GM19035 (cell line): ENCODE measurements around the gene ZNF593.

Experiments used
- ATAC-seq: cut with Tn5 transposase; IDR thresholded peaks from one replicate; pipeline ENCODE4 v1.9.1; 2021; ENCODE audit not compliant: unreplicated experiment

Gene ZNF593

DNA sequence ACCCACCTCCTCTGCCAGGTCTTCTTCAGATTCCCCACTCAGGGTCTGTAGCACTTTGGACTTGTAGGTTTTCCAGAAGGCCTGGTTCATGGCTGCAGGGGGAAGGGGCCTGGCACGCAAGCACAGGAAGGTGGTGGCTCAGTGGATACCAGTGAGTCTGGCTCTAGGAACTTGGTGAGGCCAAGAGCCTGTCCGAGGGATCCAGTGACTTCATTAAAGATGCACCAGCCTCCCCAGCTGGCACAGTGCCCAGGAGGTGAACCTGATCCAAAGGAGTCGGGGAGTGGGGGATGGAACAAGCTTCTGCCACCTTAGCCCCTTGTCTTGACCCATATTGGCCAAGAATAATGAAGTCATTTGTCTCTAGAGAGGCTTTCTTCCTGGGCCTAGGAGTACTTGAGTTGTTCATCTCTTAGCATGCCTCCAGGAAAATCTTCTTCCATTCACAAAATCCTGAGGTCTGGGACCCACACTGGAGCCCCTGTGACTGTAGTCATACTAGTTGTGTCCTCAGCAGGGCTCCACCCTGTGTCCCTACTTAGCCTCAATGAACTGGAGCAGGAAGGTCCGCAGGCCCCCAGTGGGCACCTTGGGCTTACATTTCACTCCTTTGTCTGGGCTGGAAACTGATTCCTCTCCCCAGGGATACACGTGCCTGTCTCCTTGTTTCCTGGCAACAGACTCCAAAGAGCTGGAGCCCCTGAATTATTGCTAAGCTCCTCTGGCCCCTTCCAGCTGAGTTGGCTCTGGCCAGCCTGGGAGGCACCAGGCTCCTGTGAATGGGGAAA, 1.1 kb upstream of the ZNF593 start, which contains the start of gene C1orf232:
Gene C1orf232 (minus strand): TSS at position 554 of the 788 bp plus-strand sequence. CDS start 464 bp downstream, at position 90.
- no peak for ATAC-seq

DNA sequence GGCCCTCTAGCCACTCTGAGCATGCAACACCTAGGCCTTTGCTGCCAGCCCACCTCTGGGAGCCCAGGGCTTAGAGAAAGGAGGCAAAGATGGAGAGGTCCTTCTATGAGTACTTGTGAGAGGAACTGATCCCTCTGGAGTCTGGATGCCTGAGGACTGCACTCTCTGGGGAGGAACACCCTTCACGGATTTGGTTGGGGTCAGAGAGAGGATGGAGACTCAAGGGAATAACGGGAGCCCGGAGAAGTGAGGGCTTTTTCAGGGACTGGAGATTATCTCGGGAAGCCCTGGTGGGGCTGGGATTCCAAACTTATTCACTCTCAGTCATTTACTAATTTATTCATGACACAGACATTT, 532 bp upstream of the ZNF593 start:
- no peak for ATAC-seq

DNA sequence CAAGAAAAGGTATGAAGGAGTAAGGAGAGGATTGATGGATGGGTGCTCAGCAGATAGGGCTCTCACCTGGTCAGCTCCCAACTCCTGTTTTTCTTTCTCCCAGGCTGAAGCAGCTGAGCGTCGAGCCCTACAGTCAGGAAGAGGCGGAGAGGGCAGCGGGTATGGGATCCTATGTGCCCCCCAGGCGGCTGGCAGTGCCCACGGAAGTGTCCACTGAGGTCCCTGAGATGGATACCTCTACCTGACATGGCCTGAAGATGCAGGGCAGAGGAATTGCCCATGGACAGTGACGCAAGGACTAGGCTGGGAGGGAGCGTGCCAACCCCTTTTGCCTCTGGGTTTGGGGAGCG, 739 bp downstream of the ZNF593 start:
- ATAC-seq: no peak

DNA sequence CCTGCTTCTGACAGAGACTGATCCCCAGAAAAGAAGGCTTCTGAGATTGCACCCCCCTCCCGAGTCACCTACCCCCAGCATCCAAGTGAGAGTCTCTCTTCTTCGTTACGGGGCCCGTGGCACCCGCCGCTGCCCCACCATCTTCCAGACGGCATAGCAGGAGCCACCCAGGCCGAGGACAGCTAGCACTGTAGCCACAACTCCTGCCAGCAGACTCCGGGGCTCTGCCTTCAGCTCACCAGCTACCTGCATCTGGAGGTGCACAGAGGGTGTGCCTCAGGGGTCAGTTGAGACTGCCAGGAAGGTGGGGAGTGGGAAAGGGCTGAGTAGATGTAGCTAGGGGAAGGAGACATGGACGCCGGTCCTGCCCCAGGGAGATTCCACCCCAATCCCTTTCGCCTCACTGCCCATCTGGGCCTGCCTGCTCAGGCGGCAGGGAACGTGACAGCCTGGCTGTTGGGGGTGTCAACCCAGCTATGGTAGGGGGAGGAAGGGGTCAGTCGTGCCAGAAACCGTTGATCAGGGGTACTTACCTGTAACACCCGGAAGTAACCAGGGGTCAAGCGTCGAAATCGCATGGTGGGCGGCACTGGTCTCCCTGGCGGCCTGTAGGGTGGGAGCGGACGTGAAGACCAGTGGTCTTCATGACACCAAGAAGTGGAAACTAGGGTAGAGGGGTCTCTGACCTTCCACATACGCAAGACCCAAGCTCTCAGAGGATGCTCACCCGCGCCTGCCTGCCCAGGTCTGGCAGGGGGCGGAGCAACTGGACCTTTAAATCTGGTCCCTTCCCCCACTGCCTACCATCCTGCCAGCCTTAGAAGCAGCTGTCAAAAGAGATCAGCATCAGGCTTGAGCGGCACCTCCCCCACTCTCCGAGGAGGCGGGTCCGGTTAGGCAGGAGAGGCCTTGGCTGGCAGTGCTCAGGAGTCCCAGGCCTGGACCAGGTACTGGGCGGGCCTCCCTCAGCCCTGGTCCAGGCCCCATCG, 1.7 kb downstream of the ZNF593 start, which contains the start of gene ZNF593OS:
Gene ZNF593OS (minus strand): TSS at position 749 of the 989 bp plus-strand sequence. CDS start 171 bp downstream, at position 578.
- no peak for ATAC-seq

DNA sequence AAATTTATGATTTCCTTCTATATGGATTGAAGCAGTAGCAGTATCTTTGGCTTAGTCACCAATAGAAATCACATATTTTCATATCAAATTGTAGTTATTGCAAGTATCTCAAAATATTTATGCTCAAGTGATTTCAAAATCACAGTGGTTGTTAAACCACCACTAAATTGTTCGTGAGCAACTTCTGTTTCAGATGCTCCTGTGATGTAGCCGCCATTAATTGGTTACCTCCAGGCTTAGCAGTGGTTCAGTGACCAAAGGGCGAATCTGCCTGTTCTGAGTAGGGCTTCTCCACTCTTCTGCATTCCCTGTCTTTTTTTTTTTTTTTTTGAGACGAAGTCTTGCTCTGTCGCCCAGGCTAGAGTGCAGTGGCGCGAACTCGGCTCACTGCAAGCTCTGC, 5.6 kb downstream of the ZNF593 start:
- ATAC-seq: no peak

DNA sequence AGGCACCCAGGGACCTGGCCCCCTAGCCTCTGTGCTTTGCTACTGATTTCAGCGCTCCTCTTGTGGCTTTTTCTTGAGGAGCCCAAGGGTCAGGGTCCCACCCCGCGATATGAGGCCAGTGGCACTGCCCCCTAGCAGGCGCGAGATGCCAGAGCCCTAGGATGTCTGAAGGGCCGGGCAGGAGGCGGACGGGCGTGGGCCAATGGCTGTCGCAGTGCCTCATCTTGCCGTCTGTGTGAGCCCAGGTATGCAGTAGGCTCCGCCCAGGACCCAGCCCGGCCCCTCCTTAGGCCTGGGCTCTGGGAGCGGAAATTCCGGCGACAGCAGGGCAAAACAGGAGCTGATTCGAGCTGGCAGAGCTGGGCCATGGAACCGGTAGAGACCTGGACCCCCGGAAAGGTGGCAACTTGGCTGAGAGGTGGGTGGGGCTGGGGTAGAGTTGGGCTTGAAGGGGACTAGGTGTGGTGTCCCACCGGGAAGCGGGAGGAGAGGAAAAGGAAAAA, 7.5 kb downstream of the ZNF593 start, which contains the start of gene CNKSR1:
Gene CNKSR1 (plus strand): TSS at position 310 of the 503 bp plus-strand sequence. CDS start 57 bp downstream, at position 367.
- no peak for ATAC-seq

DNA sequence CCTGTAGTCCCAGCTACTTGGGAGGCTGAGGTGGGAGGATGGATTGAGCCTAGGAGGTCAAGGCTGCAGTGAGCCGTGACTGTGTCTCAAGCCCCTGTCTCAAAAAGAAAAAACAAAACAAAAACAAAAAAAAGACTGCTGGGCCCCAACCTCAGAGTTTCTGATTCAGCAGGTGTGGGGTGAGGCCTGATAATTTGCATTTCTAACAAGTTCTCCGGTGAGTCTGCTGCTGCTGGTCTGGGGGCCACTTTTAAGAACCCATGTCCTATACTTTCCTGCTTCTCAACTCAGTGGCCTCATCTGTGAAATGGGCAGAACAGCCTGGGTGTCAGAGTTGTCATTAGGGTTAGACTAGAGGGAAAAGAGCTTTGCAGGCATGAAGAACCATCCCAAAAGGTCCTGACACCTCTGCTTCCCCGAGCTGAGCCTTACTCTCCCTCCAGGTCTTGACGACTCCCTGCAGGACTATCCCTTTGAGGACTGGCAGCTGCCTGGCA, 10.3 kb downstream of the ZNF593 start:
- ATAC-seq: no peak

DNA sequence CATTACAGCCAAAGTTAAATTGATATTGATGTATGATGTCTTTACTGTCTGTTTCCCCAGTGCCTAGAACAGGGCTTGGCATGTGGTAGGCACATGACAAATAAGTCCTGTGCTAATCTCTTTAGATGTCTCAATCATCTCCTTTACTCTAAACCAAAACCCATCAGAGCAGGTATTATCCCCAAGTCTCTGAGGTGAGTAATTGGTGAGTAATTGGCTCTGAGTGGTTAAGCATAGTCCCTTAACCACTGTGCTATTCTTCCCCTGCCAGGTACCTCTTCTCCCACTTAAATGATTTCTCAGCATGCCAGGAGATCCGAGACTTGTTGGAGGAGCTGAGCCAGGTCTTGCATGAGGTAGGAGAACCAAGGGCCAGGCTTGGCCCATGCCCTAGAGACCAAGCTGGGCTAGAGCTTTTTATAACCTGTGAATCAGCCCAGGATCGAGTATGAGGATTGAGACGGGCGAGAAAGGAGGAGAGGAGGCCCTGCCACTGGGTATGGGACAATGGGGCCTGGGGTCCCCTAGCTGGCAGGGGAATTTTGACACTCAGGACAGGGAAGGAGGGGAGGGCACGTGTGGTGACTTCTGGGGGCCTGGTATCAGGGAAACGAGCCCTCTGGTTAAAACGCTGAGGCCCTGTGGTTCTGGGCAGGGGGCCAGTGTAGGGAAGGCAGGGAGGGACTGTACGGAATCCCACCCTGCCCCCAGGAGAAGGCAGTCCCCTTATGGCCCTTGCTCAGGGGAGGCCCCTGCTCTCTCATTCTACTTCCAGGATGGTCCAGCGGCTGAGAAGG, 12.1 kb downstream of the ZNF593 start:
- no peak for ATAC-seq

DNA sequence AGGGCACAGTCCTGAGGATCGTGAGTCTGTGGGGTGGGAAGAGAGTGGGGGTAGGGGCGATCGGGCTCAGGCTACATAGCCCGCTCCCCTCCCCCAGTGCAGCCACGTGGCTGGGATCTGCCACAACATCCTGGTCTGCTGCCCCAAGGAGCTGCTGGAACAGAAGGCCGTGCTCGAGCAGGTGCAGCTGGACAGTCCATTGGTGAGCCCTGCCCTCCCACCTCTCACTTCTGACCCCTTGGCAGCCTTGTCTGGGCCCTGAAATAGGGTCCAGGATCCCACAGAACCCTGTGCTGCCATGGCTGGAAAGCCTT, 12.6 kb downstream of the ZNF593 start:
- ATAC-seq: no peak

DNA sequence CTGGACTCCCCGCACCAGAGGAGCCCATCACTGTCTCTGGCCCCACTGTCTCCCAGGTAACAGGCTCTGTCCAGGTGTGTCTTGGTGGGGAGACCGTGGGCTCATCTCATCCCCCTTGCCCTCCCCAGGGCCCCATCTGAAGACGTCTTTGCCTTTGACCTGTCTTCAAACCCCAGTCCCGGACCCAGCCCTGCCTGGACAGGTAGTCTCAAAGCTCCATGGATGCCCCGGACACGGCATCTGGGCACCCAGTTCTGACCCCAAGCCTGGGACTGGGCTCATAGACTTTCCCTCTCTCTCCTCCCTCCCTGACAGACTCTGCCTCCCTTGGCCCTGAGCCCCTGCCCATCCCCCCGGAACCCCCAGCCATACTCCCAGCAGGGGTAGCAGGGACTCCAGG, 14.4 kb downstream of the ZNF593 start:
- ATAC-seq: no peak

DNA sequence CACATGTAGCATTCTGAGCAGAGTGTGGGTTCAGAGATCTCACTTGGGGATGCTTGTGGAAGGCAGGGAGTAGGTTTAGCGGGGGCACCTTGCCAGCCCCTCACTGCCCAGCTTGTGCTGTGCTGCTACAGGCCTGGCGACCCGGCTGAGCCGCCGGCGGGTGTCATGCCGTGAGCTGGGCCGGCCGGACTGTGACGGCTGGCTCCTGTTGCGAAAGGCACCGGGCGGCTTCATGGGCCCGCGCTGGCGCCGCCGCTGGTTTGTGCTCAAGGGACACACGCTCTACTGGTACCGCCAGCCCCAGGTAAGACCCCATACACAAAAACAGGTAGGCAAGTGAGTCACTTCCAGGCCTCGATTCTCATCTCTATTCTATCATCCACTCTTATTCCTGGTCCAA, 15.2 kb downstream of the ZNF593 start:
- no peak for ATAC-seq

DNA sequence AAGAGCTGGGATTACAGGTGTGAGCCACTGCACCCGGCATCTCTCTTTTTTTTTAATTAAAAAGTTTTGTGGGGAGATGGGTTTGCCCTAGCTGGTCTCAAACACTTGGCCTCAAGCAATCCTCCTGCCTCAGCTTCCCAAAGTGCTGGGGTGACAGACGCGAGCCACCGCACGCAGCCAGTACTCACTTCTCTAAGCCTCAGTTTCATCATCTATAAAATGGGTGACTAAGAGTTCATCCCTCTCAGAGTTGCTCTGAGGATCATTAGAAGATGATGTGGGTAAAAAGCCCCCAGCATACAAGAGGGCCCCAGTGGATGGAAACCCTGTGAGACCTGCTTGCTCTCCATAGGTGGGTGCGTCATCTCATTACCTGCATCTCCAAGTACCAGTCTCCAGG, 18.2 kb downstream of the ZNF593 start:
- no peak for ATAC-seq

DNA sequence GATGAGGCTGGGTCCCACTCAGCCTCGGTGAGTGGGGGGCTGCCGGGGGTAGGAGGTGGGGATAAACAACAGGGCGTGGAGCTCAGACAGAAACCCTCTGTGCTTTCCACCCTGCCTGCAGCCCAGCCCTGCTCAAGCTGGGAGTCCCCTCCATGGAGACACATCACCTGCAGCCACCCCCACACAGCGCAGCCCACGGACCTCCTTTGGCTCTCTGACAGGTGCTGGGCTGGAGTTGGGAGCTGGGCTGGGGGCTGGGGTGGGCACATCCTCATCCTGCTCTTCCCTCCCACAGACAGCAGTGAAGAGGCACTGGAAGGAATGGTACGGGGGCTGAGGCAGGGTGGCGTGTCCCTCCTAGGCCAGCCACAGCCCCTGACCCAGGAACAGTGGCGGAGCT, 18.8 kb downstream of the ZNF593 start:
- no peak for ATAC-seq

DNA sequence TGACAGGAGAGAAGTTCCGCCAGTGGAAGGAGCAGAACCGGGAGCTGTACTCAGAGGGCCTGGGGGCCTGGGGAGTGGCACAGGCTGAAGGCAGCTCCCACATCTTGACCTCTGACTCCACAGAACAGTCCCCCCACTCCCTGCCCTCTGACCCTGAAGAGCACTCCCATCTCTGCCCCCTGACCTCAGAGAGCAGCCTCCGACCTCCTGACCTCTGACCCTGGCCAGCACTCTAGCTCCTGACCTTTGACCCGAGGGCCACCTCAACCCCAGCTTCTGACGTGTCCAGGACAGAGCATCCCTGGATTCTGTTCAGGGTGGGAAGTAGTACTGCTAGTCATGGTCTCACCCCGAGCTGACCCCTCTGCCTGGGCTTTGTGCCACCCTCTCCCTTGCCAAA, 19.6 kb downstream of the ZNF593 start:
- no peak for ATAC-seq

DNA sequence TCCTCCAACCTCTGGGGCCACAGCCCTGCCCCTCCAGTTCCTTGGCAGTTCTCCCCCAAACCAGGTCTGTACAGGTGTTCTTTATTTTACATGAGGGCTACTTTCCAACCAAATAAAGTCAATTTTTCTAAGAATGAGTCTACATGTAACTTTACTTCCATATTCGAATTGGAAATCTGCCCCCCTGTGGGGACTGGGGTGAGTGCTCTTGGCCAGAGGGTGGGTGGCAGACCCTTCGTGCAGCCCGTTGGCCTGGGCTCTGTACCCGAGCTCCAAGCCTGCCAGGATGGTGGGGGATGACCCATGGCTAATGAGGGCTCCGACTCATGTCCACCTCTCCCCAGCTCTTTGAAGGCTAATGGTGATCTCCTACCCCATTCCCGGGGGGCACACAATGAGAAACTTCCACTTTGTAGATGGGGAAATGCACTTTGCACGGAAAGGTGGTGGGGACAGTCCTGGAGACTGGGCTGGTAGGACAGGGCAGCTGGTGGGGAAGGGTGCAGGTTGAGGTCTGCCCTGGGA, 20.1 kb downstream of the ZNF593 start:
- no peak for ATAC-seq

DNA sequence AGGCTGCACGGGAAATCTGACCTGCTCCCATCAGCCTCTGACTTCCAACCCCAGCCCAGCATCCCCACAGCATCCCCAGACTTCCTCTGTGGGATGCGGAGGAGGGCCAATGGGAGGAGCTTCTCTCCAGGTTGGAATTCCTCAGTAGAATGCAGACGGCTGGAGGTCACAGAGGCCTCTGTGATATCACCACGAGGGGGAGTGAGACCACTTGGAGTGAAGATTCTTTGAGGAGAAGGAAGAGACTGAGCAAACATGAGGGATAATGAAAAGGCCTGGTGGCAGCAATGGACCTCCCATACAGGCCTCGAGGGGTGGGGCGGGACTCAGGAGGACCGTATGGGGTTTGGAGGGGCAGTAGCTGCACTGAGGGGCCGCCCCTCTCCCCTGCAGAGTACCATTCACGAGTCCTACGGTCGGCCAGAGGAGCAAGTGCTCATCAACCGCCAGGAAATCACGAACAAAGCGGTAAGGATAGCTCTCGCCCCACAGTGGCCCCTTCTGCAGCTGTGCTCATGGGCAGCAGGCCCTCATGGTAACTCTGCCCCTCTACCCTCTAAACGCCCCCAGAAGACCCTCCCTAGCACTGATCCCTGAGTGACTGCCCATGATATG, 20.8 kb downstream of the ZNF593 start, which contains the start of gene CATSPER4:
Gene CATSPER4 (plus strand): TSS at position 230 of the 615 bp plus-strand sequence. CDS start 26 bp downstream, at position 256.
- ATAC-seq: no peak

DNA sequence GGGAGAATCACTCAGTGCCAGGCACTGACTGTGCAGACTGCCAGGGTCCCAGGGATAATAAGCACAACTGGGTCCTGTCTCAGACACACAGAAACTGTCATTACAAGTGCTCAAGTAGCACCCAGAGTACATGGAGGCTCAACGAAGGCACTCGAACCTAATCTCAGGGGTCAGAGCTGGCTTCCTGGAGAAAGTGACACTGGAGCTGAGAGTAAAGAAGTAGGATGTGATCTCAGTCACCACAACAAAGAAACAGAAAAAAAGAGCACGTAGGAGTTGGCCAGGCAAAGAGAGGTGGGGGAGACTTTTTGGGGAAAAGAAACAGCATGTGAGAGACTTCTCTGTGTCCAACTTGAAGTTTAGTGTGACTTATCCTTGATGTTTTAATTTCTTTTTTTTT, 22.0 kb downstream of the ZNF593 start:
- ATAC-seq: no peak

DNA sequence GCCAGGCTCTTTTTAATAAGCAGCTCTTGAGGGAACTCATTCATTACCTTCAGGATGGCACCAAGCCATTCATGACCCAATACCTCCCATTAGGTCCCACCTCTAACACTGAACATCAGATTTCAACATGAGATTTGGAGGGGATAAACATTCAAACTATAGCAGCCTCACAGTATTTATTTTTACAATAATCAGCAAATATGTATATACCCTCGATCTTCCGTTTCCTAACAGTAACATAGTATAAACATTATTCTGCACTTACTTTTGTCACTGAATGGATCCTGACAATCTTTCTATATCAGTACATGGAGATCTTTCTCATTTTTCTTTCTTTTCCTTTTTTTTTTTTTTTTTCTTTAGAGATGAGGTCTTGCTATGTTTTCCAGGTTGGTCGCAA, 26.1 kb downstream of the ZNF593 start:
- ATAC-seq: no peak

DNA sequence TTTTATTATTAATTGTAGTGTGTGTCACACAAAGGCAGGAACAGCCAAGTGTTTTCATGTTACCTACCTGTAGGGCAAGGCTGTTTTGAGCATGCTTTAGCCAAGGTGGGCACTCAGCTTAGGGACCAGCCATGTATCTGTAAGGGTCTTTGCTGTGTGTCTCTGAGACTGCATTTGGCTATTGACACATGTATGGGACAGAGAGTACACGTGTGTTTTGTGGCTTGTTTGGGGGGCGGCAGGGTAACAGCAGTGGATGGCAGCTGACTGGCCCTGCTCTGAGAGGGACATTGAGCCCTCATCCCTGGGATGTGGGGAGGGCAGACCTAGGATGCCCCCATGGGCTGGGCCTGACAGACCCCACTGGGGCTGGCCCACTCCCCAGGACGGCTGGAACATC, 27.6 kb downstream of the ZNF593 start:
- ATAC-seq: no peak

DNA sequence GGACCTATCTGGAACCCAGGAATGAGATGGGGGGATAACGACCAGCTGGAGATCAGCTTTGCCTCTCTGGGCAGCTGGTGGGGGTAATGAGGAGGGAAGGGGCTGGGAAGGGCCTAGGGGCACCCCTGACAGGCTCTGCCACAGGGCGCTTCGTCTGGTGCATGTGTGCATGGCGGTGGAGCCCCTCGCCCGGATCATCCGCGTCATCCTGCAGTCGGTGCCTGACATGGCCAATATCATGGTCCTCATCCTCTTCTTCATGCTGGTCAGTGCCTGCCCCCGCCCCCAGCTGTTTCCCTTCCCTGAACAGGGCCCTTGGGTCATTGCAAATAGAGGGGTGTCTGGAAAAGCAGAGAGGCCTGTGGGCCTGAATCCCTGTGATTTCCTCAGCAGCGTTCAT, 28.1 kb downstream of the ZNF593 start:
- ATAC-seq: no peak
